ENCODE data around the gene CRTC2.

CRTC2 gene

DNA sequence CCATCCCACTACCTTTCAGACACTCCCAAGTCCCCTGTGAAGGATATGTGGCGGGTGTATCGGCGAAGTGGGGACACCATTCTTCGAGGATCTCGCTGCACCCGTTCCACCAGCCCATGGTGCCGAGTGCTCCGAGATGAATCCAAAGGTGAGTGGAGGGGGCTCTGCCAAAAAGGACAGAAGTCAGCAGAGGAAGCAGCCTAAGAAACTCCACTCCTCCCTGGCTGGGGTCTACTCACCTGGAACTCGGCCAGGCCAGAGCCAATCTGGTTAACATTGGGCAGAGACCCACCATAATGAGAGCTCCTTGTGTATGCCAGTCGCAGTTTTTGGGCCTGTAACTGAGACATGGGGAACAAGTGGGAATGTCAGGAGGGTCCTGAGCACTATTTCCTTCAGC, 3.6 kb downstream of the CRTC2 start:
- H3K27me3 ChIP-seq (ENCODE audit: control insufficient read depth, insufficient read depth, low read length) = no peaks in the 10 kb centered on the region
- H3K4me1 ChIP-seq (ENCODE audit: control insufficient read depth, insufficient read depth, low read length) = peaks cover 15% of the 10 kb centered on the region
- no peak overlapping the region for H3K9ac ChIP-seq (ENCODE audit: low read length)
- no peak overlapping the region for H3K4me3 ChIP-seq (ENCODE audit: low read length)
- H3K27ac ChIP-seq (ENCODE audit: low read depth, low read length) = no peak overlapping the region
- H3K36me3 ChIP-seq (ENCODE audit: control insufficient read depth, insufficient read depth, low read length) = peaks cover 24% of the 10 kb centered on the region

- no peak overlapping the region for H3K4me3 ChIP-seq (ENCODE audit: low read length)
- no peak overlapping the region for H3K27ac ChIP-seq (ENCODE audit: low read depth, low read length)
- H3K4me1 ChIP-seq (ENCODE audit: control insufficient read depth, insufficient read depth, low read length) = peaks cover 12% of the 10 kb centered on the region
- no peaks in the 10 kb centered on the region for H3K27me3 ChIP-seq (ENCODE audit: control insufficient read depth, insufficient read depth, low read length)
- H3K9ac ChIP-seq (ENCODE audit: low read length) = no peak overlapping the region
- H3K36me3 ChIP-seq (ENCODE audit: control insufficient read depth, insufficient read depth, low read length) = peaks cover 28% of the 10 kb centered on the region
These were observed 4.5 kb downstream of the CRTC2 start for GRCh38 chr1:153953859-153954365.

- Histone ChIP-seq H3K27me3 (ENCODE audit: control insufficient read depth, insufficient read depth, low read length) (no peaks in the 10 kb centered on the region), H3K27ac (ENCODE audit: low read depth, low read length) (no peak overlapping the region), H3K36me3 (ENCODE audit: control insufficient read depth, insufficient read depth, low read length) (peaks cover 39% of the 10 kb centered on the region)
These were observed 6.6 kb downstream of the CRTC2 start for GRCh38 chr1:153951801-153952200.

GRCh38 chr1:153951183-153951582, 7.2 kb downstream of the CRTC2 start:
- Histone ChIP-seq H3K9ac (ENCODE audit: low read length) (no peak overlapping the region), H3K27me3 (ENCODE audit: control insufficient read depth, insufficient read depth, low read length) (no peaks in the 10 kb centered on the region), H3K4me1 (ENCODE audit: control insufficient read depth, insufficient read depth, low read length) (peaks cover 2% of the 10 kb centered on the region), H3K27ac (ENCODE audit: low read depth, low read length) (no peak overlapping the region), H3K4me3 (ENCODE audit: low read length) (no peak overlapping the region), H3K36me3 (ENCODE audit: control insufficient read depth, insufficient read depth, low read length) (peaks cover 39% of the 10 kb centered on the region)

More at GRCh38 chr1:153951801-153952200, 6.6 kb downstream of the CRTC2 start:
- H3K4me1 ChIP-seq (ENCODE audit: control insufficient read depth, insufficient read depth, low read length) = peaks cover 1% of the 10 kb centered on the region
- no peak overlapping the region for H3K4me3 ChIP-seq (ENCODE audit: low read length)
- H3K9ac ChIP-seq (ENCODE audit: low read length) = no peak overlapping the region

DNA sequence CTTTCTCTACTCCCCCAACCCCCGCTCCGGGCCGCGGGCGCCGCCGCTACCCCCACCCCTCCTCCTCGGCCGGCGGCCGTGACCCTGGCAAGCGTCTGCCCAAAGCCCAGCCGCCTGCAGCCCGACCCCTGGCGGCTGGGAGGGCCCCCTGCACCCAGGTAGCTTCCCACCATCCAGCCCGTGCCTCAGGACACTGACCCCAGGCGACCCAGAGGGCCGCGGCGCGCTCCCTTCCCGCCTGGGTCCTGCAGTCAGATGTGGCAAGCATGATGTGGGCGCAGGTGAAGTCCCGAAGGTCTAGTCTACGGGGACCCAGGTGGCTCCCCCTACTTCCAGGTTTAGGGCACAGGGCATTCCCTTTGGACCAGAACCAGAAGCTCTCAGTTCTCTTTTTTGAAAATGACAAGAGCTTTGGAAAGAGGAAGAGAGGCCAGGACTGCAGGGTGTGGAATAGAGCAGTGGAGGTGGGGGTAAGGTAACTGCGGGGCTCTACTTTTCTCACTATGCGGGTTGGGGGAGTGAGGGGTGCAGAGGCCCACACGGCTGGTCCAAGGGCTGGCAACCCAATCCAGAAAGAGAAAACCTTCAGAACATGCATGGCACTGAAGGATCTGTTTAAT, 11.7 kb downstream of the CRTC2 start, which contains the start of gene DENND4B:
Gene DENND4B, minus strand, starts transcription at position 97 of the 620 bp plus-strand sequence. CDS start 2,344 bp downstream, outside the sequence.
- Histone ChIP-seq H3K9ac (ENCODE audit: low read length) (peak within 1 kb of the TSS; percentile 79), H3K36me3 (ENCODE audit: control insufficient read depth, insufficient read depth, low read length) (peaks cover 40% of the 10 kb centered on the region), H3K4me3 (ENCODE audit: low read length) (peak within 1 kb of the TSS; percentile 70), H3K27me3 (ENCODE audit: control insufficient read depth, insufficient read depth, low read length) (no peaks in the 10 kb centered on the region), H3K4me1 (ENCODE audit: control insufficient read depth, insufficient read depth, low read length) (peaks cover 9% of the 10 kb centered on the region), H3K27ac (ENCODE audit: low read depth, low read length) (peak within 1 kb of the TSS; percentile 88)

GRCh38 chr1:153945795-153946621, 12.4 kb downstream of the CRTC2 start:
- Histone ChIP-seq H3K36me3 (ENCODE audit: control insufficient read depth, insufficient read depth, low read length) (peaks cover 41% of the 10 kb centered on the region), H3K4me1 (ENCODE audit: control insufficient read depth, insufficient read depth, low read length) (peaks cover 9% of the 10 kb centered on the region), H3K9ac (ENCODE audit: low read length) (peak overlapping the region; percentile 79), H3K27me3 (ENCODE audit: control insufficient read depth, insufficient read depth, low read length) (no peaks in the 10 kb centered on the region), H3K4me3 (ENCODE audit: low read length) (peak overlapping the region; percentile 70), H3K27ac (ENCODE audit: low read depth, low read length) (peak overlapping the region; percentile 88)

DNA sequence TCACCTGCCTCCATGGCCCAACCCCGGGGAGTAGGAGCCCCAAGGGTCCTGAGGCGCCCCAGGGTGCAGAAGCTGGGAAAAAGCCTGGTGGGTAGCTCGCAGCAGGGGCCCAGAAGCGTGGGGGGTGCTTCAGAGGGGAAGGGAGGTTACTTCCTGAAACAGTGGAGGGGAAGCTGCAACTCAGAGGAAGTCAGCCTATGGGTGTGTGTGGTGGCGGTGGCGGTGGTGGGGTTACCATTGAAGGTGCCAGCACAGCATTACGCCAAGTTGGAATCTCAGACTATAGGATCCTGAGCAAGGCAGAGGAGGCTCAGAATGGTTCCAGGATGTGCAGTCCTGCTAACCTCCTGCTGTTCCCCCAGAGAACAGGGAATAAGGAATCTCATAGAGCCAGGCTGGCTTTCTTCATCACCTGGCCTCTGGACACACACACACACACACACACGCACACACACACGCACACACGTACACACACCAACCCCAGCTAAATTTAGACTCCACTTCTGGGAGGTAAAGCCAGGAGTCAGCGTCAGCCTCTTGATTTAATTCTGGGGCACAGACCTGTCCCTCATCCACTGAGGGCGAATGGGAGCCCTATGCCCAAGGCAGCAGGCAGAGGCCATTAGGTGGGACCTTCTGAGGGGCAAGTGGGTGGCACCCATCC, 13.1 kb downstream of the CRTC2 start:
- no peaks in the 10 kb centered on the region for H3K27me3 ChIP-seq (ENCODE audit: control insufficient read depth, insufficient read depth, low read length)
- peak overlapping the region; percentile 70 for H3K4me3 ChIP-seq (ENCODE audit: low read length)
- H3K9ac ChIP-seq (ENCODE audit: low read length) = peak overlapping the region; percentile 79
- peaks cover 9% of the 10 kb centered on the region for H3K4me1 ChIP-seq (ENCODE audit: control insufficient read depth, insufficient read depth, low read length)
- peaks cover 42% of the 10 kb centered on the region for H3K36me3 ChIP-seq (ENCODE audit: control insufficient read depth, insufficient read depth, low read length)
- H3K27ac ChIP-seq (ENCODE audit: low read depth, low read length) = peak overlapping the region; percentile 88

- Histone ChIP-seq H3K27me3 (ENCODE audit: control insufficient read depth, insufficient read depth, low read length) (no peaks in the 10 kb centered on the region), H3K9ac (ENCODE audit: low read length) (peak overlapping the region; percentile 18), H3K4me3 (ENCODE audit: low read length) (peak overlapping the region; percentile 70), H3K36me3 (ENCODE audit: control insufficient read depth, insufficient read depth, low read length) (peaks cover 39% of the 10 kb centered on the region), H3K4me1 (ENCODE audit: control insufficient read depth, insufficient read depth, low read length) (peaks cover 9% of the 10 kb centered on the region), H3K27ac (ENCODE audit: low read depth, low read length) (peak overlapping the region; percentile 88)
These were observed 13.6 kb downstream of the CRTC2 start for GRCh38 chr1:153944827-153945117.

- H3K4me1 ChIP-seq (ENCODE audit: control insufficient read depth, insufficient read depth, low read length) = peaks cover 9% of the 10 kb centered on the region
- H3K36me3 ChIP-seq (ENCODE audit: control insufficient read depth, insufficient read depth, low read length) = peaks cover 40% of the 10 kb centered on the region
- H3K27me3 ChIP-seq (ENCODE audit: control insufficient read depth, insufficient read depth, low read length) = no peaks in the 10 kb centered on the region
- H3K27ac ChIP-seq (ENCODE audit: low read depth, low read length) = peak overlapping the region; percentile 88
- H3K9ac ChIP-seq (ENCODE audit: low read length) = no peak overlapping the region
- peak overlapping the region; percentile 70 for H3K4me3 ChIP-seq (ENCODE audit: low read length)
These were observed 14.2 kb downstream of the CRTC2 start for GRCh38 chr1:153944005-153944826.

GRCh38 chr1:153942766-153943549, 15.5 kb downstream of the CRTC2 start:
- H3K4me1 ChIP-seq (ENCODE audit: control insufficient read depth, insufficient read depth, low read length) = peaks cover 9% of the 10 kb centered on the region
- H3K9ac ChIP-seq (ENCODE audit: low read length) = no peak overlapping the region
- H3K4me3 ChIP-seq (ENCODE audit: low read length) = no peak overlapping the region
- peaks cover 32% of the 10 kb centered on the region for H3K36me3 ChIP-seq (ENCODE audit: control insufficient read depth, insufficient read depth, low read length)
- H3K27ac ChIP-seq (ENCODE audit: low read depth, low read length) = no peak overlapping the region
- H3K27me3 ChIP-seq (ENCODE audit: control insufficient read depth, insufficient read depth, low read length) = no peaks in the 10 kb centered on the region

Data from rectal smooth muscle tissue (tissue), 1 donor.